HUES64 (cell line): ENCODE measurements around the gene DNAL4.

Source experiments
- H3K27ac ChIP-seq: 2 replicates; pipeline ENCODE4 v1.7.0; 2013; ENCODE audit warnings: low read depth, low read length, inconsistent platforms
- H3K27me3 ChIP-seq: 2 replicates; pipeline ENCODE4 v1.6.1; 2013; ENCODE audit warnings: mild to moderate bottlenecking, low read length; ENCODE audit not compliant: insufficient read depth
- H3K36me3 ChIP-seq: 2 replicates; pipeline ENCODE4 v1.6.1; 2013; ENCODE audit warnings: mild to moderate bottlenecking, low read length; ENCODE audit not compliant: insufficient read depth
- H3K4me1 ChIP-seq: 2 replicates; pipeline ENCODE4 v1.6.1; 2013; ENCODE audit warnings: mild to moderate bottlenecking, low read length, moderate library complexity; ENCODE audit not compliant: insufficient read depth
- H3K4me3 ChIP-seq: 2 replicates; pipeline ENCODE4 v1.5.1; 2013; ENCODE audit warnings: mild to moderate bottlenecking, low read length, moderate library complexity
- H3K9ac ChIP-seq: 2 replicates; pipeline ENCODE4 v1.6.1; 2013; ENCODE audit warnings: mild to moderate bottlenecking, low read depth, low read length
- H3K9me3 ChIP-seq: 2 replicates; pipeline ENCODE4 v1.6.1; 2013; ENCODE audit warnings: low read depth, low read length; ENCODE audit not compliant: insufficient read depth
- WGBS: fragments of 150-250, 120-280 bp; methylation state at CpG from one replicate; pipeline ENCODE4 v1.1.7; 2013; ENCODE audit warnings: missing lambda C conversion rate; 5-methylcytosine and 5-hydroxymethylcytosine counted together

DNAL4 gene

DNA sequence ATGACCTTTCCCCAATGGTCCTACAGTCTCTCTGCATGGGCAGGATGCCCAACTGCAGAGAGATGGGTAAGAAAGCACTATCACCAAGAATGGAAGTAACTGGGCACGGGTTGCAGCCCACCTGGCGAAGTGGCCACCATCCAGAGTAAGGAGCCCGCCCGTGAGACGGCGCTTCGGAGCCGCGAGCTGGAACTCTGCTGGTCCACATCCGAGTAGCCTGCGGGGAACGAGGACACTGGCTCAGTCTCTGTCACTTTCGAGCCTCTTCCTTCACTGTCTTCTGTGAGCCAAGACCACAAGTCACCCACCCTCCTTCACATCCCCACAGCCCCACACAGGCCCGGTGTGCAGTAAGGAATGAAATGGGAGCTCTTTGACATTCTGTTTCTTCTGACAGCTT is 43.8 kb downstream of the DNAL4 start:
- Histone ChIP-seq H3K27me3 (no peaks in the 10 kb centered on the region), H3K9ac (no peak overlapping the region), H3K4me3 (no peak overlapping the region), H3K9me3 (no peaks in the 10 kb centered on the region), H3K36me3 (peaks cover 2% of the 10 kb centered on the region; the same call in 1 of the 2 replicates), H3K4me1 (peaks cover 7% of the 10 kb centered on the region), H3K27ac (no peak overlapping the region)
- WGBS: 94% methylated on average over 14 of the region's 14 CpGs

- Histone ChIP-seq H3K27ac (no peak overlapping the region), H3K9ac (no peak overlapping the region), H3K36me3 (peaks cover 2% of the 10 kb centered on the region; the same call in 1 of the 2 replicates), H3K9me3 (no peaks in the 10 kb centered on the region), H3K4me3 (no peak overlapping the region), H3K4me1 (no peaks in the 10 kb centered on the region), H3K27me3 (no peaks in the 10 kb centered on the region)
- WGBS: 90% methylated on average over 14 of the region's 14 CpGs
These were observed 45.3 kb downstream of the DNAL4 start for GRCh38 chr22:38748487-38749136.

DNA sequence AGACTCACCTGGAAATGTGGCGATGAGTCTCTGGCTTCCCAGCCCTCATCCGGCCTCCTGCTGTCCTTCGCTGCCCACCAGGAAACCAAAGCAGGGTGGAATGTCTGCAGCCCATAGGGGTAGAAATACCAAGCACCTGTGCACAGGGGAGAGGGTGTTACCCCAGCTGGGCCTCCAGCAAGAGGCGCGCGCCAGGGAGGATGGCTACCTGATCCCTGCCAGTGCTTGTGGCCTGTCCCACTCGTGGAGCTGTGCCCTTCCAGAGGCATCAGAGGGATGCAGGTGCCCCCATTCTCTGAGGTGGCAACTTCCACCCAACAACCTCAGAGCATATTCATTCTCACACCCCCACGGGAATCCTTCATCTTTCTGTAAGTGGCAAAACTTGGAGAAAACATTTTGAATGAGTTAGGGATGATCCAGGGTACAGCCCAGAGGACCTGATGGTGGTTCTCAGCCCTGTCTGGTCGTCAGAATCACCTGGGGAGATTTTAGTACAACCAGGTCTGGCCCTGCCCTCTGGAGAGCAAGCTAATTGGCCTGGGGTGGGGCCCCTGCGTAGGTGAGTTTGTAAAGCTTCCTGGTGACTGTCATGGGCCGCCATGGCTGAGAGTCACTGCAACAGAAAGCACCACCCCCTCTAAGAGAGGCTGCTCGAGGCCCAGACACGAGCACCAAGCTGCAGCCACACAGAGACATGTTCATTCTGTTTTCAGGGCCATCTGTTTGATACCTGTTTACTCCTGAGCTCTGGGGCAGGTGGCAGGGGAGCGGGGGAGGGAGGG is 48.1 kb downstream of the DNAL4 start:
- no peak overlapping the region for H3K27ac ChIP-seq
- no peaks in the 10 kb centered on the region for H3K27me3 ChIP-seq
- no peak overlapping the region for H3K4me3 ChIP-seq
- H3K36me3 ChIP-seq: peaks cover 13% of the 10 kb centered on the region
- 92% methylated on average over 14 of the region's 14 CpGs for WGBS
- H3K9ac ChIP-seq: no peak overlapping the region
- H3K9me3 ChIP-seq: no peaks in the 10 kb centered on the region
- no peaks in the 10 kb centered on the region for H3K4me1 ChIP-seq

- peaks cover 18% of the 10 kb centered on the region; the same call in 1 of the 2 replicates for H3K36me3 ChIP-seq
- H3K27ac ChIP-seq: no peak overlapping the region
- no peak overlapping the region for H3K4me3 ChIP-seq
- 96% methylated on average over 6 of the region's 6 CpGs for WGBS
- no peaks in the 10 kb centered on the region for H3K9me3 ChIP-seq
- H3K9ac ChIP-seq: no peak overlapping the region
- H3K27me3 ChIP-seq: no peaks in the 10 kb centered on the region
- no peaks in the 10 kb centered on the region for H3K4me1 ChIP-seq
These were observed 49.0 kb downstream of the DNAL4 start for GRCh38 chr22:38744981-38745380.

- WGBS: 94% methylated on average over 25 of the region's 25 CpGs
- H3K4me3 ChIP-seq: no peak overlapping the region
- no peaks in the 10 kb centered on the region for H3K9me3 ChIP-seq
- no peaks in the 10 kb centered on the region for H3K27me3 ChIP-seq
- peaks cover 34% of the 10 kb centered on the region for H3K36me3 ChIP-seq
- no peak overlapping the region for H3K9ac ChIP-seq
- no peak overlapping the region for H3K27ac ChIP-seq
- H3K4me1 ChIP-seq: no peaks in the 10 kb centered on the region
These were observed 51.6 kb downstream of the DNAL4 start for GRCh38 chr22:38742176-38742942.

DNA sequence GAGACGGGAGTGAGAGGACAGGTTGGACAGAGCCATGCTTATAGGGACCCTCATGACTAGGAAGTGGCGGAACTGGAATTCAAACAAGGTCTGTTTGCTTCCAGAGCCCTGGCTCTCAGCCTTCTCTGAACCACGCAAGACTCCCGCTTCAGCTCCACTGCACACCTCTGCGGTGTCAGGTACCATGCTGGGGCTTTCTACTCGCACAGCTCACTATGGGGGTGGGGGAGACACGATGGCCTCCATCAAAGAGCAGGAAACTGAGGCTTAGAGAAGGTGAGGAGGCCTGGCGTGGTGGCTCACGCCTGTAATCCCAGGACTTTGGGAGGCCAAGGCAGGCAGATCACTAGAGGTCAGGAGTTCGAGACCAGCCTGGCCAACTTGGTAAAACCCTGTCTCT is 52.4 kb downstream of the DNAL4 start:
- H3K4me1 ChIP-seq: no peaks in the 10 kb centered on the region
- no peak overlapping the region for H3K9ac ChIP-seq
- 93% methylated on average over 10 of the region's 10 CpGs for WGBS

GRCh38 chr22:38741166-38741565 is 52.8 kb downstream of the DNAL4 start:
- WGBS: 95% methylated on average over 9 of the region's 9 CpGs
- H3K4me3 ChIP-seq: no peak overlapping the region

More for the DNA sequence above, 52.4 kb downstream of the DNAL4 start:
- Histone ChIP-seq H3K4me3 (no peak overlapping the region), H3K36me3 (peaks cover 34% of the 10 kb centered on the region), H3K27ac (no peak overlapping the region), H3K27me3 (no peaks in the 10 kb centered on the region), H3K9me3 (no peaks in the 10 kb centered on the region)

GRCh38 chr22:38740754-38741153 is 53.2 kb downstream of the DNAL4 start:
- Histone ChIP-seq H3K9me3 (no peaks in the 10 kb centered on the region), H3K27ac (no peak overlapping the region), H3K4me3 (no peak overlapping the region), H3K9ac (no peak overlapping the region), H3K4me1 (no peaks in the 10 kb centered on the region), H3K36me3 (peaks cover 34% of the 10 kb centered on the region), H3K27me3 (no peaks in the 10 kb centered on the region)
- 86% methylated on average over 8 of the region's 8 CpGs for WGBS

More at GRCh38 chr22:38741166-38741565, 52.8 kb downstream of the DNAL4 start:
- Histone ChIP-seq H3K27ac (no peak overlapping the region), H3K9me3 (no peaks in the 10 kb centered on the region), H3K36me3 (peaks cover 34% of the 10 kb centered on the region), H3K9ac (no peak overlapping the region), H3K27me3 (no peaks in the 10 kb centered on the region), H3K4me1 (no peaks in the 10 kb centered on the region)

- 92% methylated on average over 15 of the region's 15 CpGs for WGBS
- Histone ChIP-seq H3K9ac (no peak overlapping the region), H3K4me3 (no peak overlapping the region), H3K9me3 (no peaks in the 10 kb centered on the region), H3K27ac (no peak overlapping the region), H3K27me3 (no peaks in the 10 kb centered on the region), H3K4me1 (no peaks in the 10 kb centered on the region), H3K36me3 (peaks cover 34% of the 10 kb centered on the region)
These were observed 53.7 kb downstream of the DNAL4 start for GRCh38 chr22:38740116-38740723.

DNA sequence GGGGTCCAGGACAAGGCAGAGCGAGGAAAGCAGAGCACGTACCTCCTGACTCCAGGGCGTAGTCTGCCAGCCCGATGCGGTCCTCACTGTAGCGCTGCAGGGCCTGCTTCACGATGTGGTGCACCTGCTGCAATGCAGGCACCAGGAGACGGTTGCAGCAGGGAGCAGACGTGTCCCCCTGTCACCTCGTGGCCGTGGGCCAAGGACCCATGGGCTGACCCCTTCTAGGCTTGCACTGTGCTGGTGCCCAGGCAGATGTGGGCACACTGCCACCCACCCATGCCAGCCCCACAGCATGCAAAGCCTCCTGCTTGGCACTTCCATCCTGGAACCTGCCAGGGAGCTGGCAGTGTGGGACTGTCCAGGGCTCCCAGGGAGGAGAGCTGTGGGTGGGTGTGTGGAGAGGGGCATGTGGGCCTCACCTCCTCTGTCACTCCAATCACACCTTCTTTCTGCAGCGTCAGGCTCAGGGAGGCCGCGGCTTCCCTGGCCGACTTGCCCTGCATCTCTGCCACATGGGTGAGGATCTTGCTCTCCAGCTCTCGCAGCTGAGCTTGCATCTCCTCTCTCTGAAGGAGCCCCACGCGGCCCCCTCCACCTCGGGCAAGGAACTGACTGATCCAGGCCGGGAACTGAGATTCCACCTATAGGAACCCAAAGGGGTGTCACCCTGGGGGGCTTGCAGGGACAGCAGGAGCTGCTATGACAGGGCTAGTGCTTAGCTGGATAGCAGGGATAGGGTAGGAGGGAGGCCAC is 54.5 kb downstream of the DNAL4 start:
- no peaks in the 10 kb centered on the region for H3K27me3 ChIP-seq
- peaks cover 36% of the 10 kb centered on the region for H3K36me3 ChIP-seq
- no peak overlapping the region for H3K9ac ChIP-seq
- no peak overlapping the region for H3K27ac ChIP-seq
- no peak overlapping the region for H3K4me3 ChIP-seq
- H3K4me1 ChIP-seq: no peaks in the 10 kb centered on the region
- WGBS: 95% methylated on average over 20 of the region's 20 CpGs
- no peaks in the 10 kb centered on the region for H3K9me3 ChIP-seq
